ENCODE data around the gene PRM2. TPM values are rescaled to one million over a fixed set of nuclear protein-coding genes. Genes with fewer than 3 reads are reported as not detected.

Gene PRM2
- total RNA-seq (not detected in 2 replicates), polyA plus RNA-seq (not detected in 2 replicates), polyA minus RNA-seq (ENCODE audit: low replicate concordance) (not detected in 2 replicates)
- not detected in 2 replicates for polyA plus RNA-seq (2012)

GRCh38 chr16:11276143-11276895, at the start of gene PRM2:
TSS of gene PRM2 (minus strand) at chr16:11276480. CDS start at chr16:11276370, 110 bp downstream.
- peaks cover 16% of the 10 kb centered on the region for H3K27me3 ChIP-seq (ENCODE audit: control insufficient read depth, insufficient read depth, low read length)
- H4K20me1 ChIP-seq (ENCODE audit: control insufficient read depth, extremely low read depth, insufficient read depth, low read length), result no peaks in the 10 kb centered on the region
- no peak within 1 kb of the TSS for H3K9ac ChIP-seq (ENCODE audit: insufficient read depth, low read length)
- no peak within 1 kb of the TSS for H2AFZ ChIP-seq (ENCODE audit: low read length)
- no peaks in the 10 kb centered on the region for H3K79me2 ChIP-seq (ENCODE audit: control insufficient read depth, insufficient read depth, low read length)
- DNase-seq (ENCODE audit: low read depth in 2 of 2), result no peak
- no peaks in the 10 kb centered on the region for H3K4me1 ChIP-seq (ENCODE audit: control insufficient read depth, extremely low read depth, insufficient read depth, low read length)
- TF ChIP-seq CTCF (conservative IDR thresholded peaks at IDR 0.05 in 1 of 2, IDR thresholded peaks at IDR 0.05 in 1 of 2; ENCODE audit: low read depth in 1 of 2, low read length in 2 of 2) (no peak), EZH2 (IDR thresholded peaks at IDR 0.05; ENCODE audit: low read length, missing control alignments) (no peak)
- H3K36me3 ChIP-seq (ENCODE audit: control insufficient read depth, insufficient read depth, low read length), result no peaks in the 10 kb centered on the region
- H3K4me2 ChIP-seq (ENCODE audit: extremely low read depth, insufficient read depth, low read length), result no peak within 1 kb of the TSS
- no peaks in the 10 kb centered on the region for H3K9me3 ChIP-seq (ENCODE audit: control insufficient read depth, insufficient read depth, low read depth, low read length)
- no peak within 1 kb of the TSS for H3K4me3 ChIP-seq (replicated peaks in 1 of 4; ENCODE audit: control extremely low read depth in 1 of 4, insufficient read depth in 1 of 4, low read depth in 3 of 4, low read length in 4 of 4)
- H3K27ac ChIP-seq (ENCODE audit: insufficient read depth, low read length), result no peak within 1 kb of the TSS

DNA sequence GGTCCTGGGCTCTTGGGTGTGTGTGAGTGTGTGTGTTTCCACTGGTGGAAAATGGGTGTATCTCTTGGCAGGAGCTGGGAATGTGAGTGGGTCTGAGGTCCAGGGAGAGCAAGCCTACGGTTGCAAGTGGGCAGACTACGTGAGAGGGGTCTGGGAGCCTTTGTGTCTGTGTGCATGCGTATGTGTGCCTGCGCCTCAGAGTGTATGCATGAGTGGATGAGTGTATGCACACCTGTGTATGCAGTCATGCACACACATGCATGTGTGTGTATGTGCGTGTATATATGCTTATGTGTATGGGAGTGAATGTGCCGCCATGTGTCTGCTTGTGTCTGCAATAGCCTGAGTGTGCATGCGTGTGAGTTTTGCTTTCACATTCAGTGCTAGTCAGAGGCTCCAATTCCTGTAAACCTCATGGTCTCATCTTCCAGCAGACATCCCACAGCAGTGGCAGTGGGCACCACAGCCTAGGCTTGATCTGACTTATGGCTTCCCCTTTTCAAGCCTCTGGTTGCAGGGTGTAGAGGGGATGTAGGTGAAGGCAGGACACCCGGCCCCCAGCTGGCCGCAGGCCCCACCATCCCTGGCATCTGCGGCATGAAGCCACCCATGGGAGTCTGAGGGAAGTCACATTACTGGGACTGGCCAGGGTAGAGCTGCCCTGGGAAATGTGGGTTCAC, 49.3 kb upstream of the PRM2 start:
- H3K4me3 ChIP-seq (replicated peaks in 1 of 4; ENCODE audit: control extremely low read depth in 1 of 4, insufficient read depth in 1 of 4, low read depth in 3 of 4, low read length in 4 of 4), result no peak overlapping the region
- no peak overlapping the region for H2AFZ ChIP-seq (ENCODE audit: low read length)
- no peak for TF ChIP-seq CTCF (conservative IDR thresholded peaks at IDR 0.05 in 1 of 2, IDR thresholded peaks at IDR 0.05 in 1 of 2; ENCODE audit: low read depth in 1 of 2, low read length in 2 of 2)
- TF ChIP-seq EZH2 (IDR thresholded peaks at IDR 0.05; ENCODE audit: low read length, missing control alignments), result no peak
- H3K4me1 ChIP-seq (ENCODE audit: control insufficient read depth, extremely low read depth, insufficient read depth, low read length), result peaks cover 17% of the 10 kb centered on the region
- H3K27me3 ChIP-seq (ENCODE audit: control insufficient read depth, insufficient read depth, low read length), result no peaks in the 10 kb centered on the region
- no peak overlapping the region for H3K27ac ChIP-seq (ENCODE audit: insufficient read depth, low read length)
- no peaks in the 10 kb centered on the region for H4K20me1 ChIP-seq (ENCODE audit: control insufficient read depth, extremely low read depth, insufficient read depth, low read length)
- no peaks in the 10 kb centered on the region for H3K9me3 ChIP-seq (ENCODE audit: control insufficient read depth, insufficient read depth, low read depth, low read length)
- H3K79me2 ChIP-seq (ENCODE audit: control insufficient read depth, insufficient read depth, low read length), result no peaks in the 10 kb centered on the region
- no peak for DNase-seq (ENCODE audit: low read depth in 2 of 2)
- no peaks in the 10 kb centered on the region for H3K36me3 ChIP-seq (ENCODE audit: control insufficient read depth, insufficient read depth, low read length)
- H3K9ac ChIP-seq (ENCODE audit: insufficient read depth, low read length), result no peak overlapping the region
- no peak overlapping the region for H3K4me2 ChIP-seq (ENCODE audit: extremely low read depth, insufficient read depth, low read length)

DNA sequence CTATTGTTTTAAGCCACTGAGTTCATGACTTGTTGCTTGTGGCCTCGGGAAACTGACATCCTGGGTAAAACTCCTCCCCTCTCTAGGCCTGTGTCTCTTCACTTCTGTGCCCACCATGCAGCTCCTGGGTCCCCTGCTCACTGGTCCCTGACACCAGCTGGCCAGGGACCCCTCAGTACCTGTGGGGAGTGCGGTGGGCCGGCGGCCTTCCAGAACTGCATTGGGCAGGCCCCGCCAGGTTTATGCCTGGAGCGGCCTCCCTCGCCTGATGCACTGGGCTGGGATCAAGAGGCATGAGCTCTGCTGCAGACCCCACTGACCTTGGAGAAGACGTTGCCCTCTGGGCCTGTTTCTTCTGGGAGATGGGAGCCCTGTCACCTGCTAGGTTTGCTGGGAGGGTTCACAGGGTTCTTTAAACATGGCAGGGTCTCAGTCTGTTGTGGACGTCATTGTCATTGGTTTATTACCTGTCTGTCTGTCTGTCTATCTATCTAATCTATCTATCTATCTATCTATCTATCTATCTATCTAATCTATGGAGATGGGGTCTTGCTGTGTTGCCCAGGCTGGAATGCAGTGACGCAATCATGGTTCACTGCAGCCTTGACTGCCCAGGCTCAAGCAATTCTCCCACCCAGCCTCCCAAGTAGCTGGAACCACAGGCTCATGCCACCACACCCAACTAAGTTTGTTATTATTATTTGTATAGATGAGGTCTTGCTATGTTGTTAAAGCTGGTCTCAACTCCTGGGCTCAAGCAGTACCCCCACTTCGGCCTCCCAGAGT, 47.5 kb upstream of the PRM2 start:
- Histone ChIP-seq H2AFZ (ENCODE audit: low read length) (no peak overlapping the region), H3K4me2 (ENCODE audit: extremely low read depth, insufficient read depth, low read length) (no peak overlapping the region), H3K4me3 (replicated peaks in 1 of 4; ENCODE audit: control extremely low read depth in 1 of 4, insufficient read depth in 1 of 4, low read depth in 3 of 4, low read length in 4 of 4) (no peak overlapping the region), H3K4me1 (ENCODE audit: control insufficient read depth, extremely low read depth, insufficient read depth, low read length) (peaks cover 10% of the 10 kb centered on the region), H3K79me2 (ENCODE audit: control insufficient read depth, insufficient read depth, low read length) (no peaks in the 10 kb centered on the region), H4K20me1 (ENCODE audit: control insufficient read depth, extremely low read depth, insufficient read depth, low read length) (no peaks in the 10 kb centered on the region), H3K9me3 (ENCODE audit: control insufficient read depth, insufficient read depth, low read depth, low read length) (no peaks in the 10 kb centered on the region), H3K36me3 (ENCODE audit: control insufficient read depth, insufficient read depth, low read length) (no peaks in the 10 kb centered on the region), H3K27me3 (ENCODE audit: control insufficient read depth, insufficient read depth, low read length) (no peaks in the 10 kb centered on the region), H3K9ac (ENCODE audit: insufficient read depth, low read length) (no peak overlapping the region), H3K27ac (ENCODE audit: insufficient read depth, low read length) (no peak overlapping the region)
- DNase-seq (ENCODE audit: low read depth in 2 of 2), result no peak
- TF ChIP-seq EZH2 (IDR thresholded peaks at IDR 0.05; ENCODE audit: low read length, missing control alignments), result no peak
- no peak for TF ChIP-seq CTCF (conservative IDR thresholded peaks at IDR 0.05 in 1 of 2, IDR thresholded peaks at IDR 0.05 in 1 of 2; ENCODE audit: low read depth in 1 of 2, low read length in 2 of 2)

All from fibroblast of lung (primary cell).